Breast epithelium (tissue), 3 donors: ENCODE data around the gene KRT23.

Experiments
- POLR2AphosphoS5 ChIP-seq, 3 donors: sonication (generic); formaldehyde crosslinking; IDR thresholded peaks; one replicate each; pipeline ENCODE4 v1.6.1; 2017; ENCODE audit warnings: antibody characterized with exemption in 3 of 3
- TF ChIP-seq, protein P1 (sequence below), 3 donors: fragments of 450-650 bp; IDR thresholded peaks; one replicate each; pipeline ENCODE4 v1.5.1; 2016 to 2017; ENCODE audit warnings: antibody characterized with exemption in 3 of 3, mild to moderate bottlenecking in 3 of 3, moderate library complexity in 3 of 3

DNA sequence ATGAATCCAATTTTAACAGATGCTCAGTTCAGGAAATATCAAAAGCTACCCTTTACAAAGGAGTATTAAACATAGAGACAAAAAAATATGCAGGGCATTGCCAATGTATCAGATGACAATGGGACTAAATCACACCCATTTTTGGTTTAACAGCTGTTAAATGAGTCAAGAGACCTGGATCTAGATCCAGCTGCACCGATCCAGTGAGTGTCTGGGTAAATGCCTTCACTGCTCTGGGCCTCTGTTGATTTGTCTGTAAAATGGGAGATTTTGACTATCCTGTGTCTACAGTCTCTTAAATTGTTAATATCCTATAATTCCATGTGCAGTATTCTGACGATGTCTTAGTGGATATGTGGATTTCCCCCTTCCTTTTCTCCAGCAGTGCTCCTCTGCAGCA lies 16.4 kb downstream of the KRT23 start:
- TF ChIP-seq, protein P1, sequence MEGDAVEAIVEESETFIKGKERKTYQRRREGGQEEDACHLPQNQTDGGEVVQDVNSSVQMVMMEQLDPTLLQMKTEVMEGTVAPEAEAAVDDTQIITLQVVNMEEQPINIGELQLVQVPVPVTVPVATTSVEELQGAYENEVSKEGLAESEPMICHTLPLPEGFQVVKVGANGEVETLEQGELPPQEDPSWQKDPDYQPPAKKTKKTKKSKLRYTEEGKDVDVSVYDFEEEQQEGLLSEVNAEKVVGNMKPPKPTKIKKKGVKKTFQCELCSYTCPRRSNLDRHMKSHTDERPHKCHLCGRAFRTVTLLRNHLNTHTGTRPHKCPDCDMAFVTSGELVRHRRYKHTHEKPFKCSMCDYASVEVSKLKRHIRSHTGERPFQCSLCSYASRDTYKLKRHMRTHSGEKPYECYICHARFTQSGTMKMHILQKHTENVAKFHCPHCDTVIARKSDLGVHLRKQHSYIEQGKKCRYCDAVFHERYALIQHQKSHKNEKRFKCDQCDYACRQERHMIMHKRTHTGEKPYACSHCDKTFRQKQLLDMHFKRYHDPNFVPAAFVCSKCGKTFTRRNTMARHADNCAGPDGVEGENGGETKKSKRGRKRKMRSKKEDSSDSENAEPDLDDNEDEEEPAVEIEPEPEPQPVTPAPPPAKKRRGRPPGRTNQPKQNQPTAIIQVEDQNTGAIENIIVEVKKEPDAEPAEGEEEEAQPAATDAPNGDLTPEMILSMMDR (IDR thresholded peaks at IDR 0.05), result no peak
- TF ChIP-seq POLR2AphosphoS5 (IDR thresholded peaks at IDR 0.05), result no peak
